ENCODE measurements around the gene ALK.

DNA sequence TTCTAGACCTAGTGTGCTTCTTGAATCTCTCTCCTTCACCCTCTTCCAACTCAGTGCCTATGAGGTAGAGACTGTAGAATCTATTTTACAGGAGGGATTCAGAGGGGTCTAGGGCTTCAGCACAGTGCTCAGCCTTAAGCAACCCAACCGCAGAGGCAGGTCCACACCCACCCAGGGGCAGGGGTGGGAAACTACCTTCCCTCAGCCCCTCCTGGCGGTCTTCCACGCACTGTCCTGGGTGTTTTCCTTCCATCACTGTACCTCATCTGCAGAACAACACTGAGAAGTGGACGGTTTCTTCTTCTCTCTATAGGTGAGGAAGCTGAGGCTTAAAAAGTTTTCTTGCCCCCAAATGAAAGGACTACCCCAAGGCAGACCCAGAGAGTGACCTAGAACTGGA lies 222.3 kb downstream of the ALK start:
- TF ChIP-seq, protein P1, sequence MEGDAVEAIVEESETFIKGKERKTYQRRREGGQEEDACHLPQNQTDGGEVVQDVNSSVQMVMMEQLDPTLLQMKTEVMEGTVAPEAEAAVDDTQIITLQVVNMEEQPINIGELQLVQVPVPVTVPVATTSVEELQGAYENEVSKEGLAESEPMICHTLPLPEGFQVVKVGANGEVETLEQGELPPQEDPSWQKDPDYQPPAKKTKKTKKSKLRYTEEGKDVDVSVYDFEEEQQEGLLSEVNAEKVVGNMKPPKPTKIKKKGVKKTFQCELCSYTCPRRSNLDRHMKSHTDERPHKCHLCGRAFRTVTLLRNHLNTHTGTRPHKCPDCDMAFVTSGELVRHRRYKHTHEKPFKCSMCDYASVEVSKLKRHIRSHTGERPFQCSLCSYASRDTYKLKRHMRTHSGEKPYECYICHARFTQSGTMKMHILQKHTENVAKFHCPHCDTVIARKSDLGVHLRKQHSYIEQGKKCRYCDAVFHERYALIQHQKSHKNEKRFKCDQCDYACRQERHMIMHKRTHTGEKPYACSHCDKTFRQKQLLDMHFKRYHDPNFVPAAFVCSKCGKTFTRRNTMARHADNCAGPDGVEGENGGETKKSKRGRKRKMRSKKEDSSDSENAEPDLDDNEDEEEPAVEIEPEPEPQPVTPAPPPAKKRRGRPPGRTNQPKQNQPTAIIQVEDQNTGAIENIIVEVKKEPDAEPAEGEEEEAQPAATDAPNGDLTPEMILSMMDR (IDR thresholded peaks at IDR 0.05; ENCODE audit: low read depth, low read length) = no peak
- TF ChIP-seq EZH2phosphoT487 (IDR thresholded peaks at IDR 0.05; ENCODE audit: low read depth) = no peak
